Measurements from ENCODE around the gene GRK7. TPM values are rescaled to one million over a fixed set of nuclear protein-coding genes. Genes with fewer than 3 reads are reported as not detected.

GRK7 gene
- polyA plus RNA-seq, 1 of the 3 experiments (the other 2 are of a cell fraction), result not detected

- Histone ChIP-seq H3K9ac (no peak overlapping the region), H3K27me3 (ENCODE audit: insufficient read depth) (no peaks in the 10 kb centered on the region), H3K9me2 (no peaks in the 10 kb centered on the region), H3K27ac (ENCODE audit: low read depth in 2 of 2, low read length in 1 of 2) (no peak overlapping the region), H3K36me3 (replicated peaks in 1 of 2; ENCODE audit: control insufficient read depth in 1 of 2, insufficient read depth in 2 of 2, low read length in 1 of 2) (no peaks in the 10 kb centered on the region), H3K4me3 (ENCODE audit: low read depth in 2 of 2, low read length in 1 of 2) (no peak overlapping the region), H3F3A (replicated peaks; ENCODE audit: insufficient read depth) (no peaks in the 10 kb centered on the region), H4K20me1 (ENCODE audit: insufficient read depth) (no peaks in the 10 kb centered on the region), H3K4me1 (ENCODE audit: control insufficient read depth in 1 of 2, insufficient read depth in 2 of 2, low read depth in 1 of 2, low read length in 1 of 2) (peaks cover 0 to 3% of the 10 kb centered on the region in 2 experiments; a peak in 2 of 4 replicates), H3K9me3 (no peaks in the 10 kb centered on the region), H3K79me2 (ENCODE audit: insufficient read depth) (no peaks in the 10 kb centered on the region), H3K4me2 (no peak overlapping the region), H2AFZ (ENCODE audit: low read depth) (no peak overlapping the region)
- ChIA-PET POLR2A (no interaction called here), CTCF (interaction anchor here (0.7 kb wide), 1 partner anchor 485 kb away, joined by 4 read pairs; no protein-coding TSS in a partner anchor)
- TF ChIP-seq ZBTB33 (IDR thresholded peaks at IDR 0.05; ENCODE audit: borderline replicate concordance, low read depth) (no peak), SMC3 (IDR thresholded peaks at IDR 0.05; ENCODE audit: low read depth, low read length) (no peak), TCF12 (IDR thresholded peaks at IDR 0.05) (no peak), GATA2 (CRISPR knock-in tag; IDR thresholded peaks at IDR 0.05) (no peak), RFX5 (IDR thresholded peaks at IDR 0.05; ENCODE audit: low read length) (no peak)
- no peak for DNase-seq
- 79% methylated on average over 28 of the region's 49 CpGs for WGBS (ENCODE audit: low lambda C conversion rate)
These were observed 33.9 kb downstream of the GRK7 start for GRCh38 chr3:141796889-141797781.

- no peak overlapping the region for H3K9ac ChIP-seq
- H3K9me3 ChIP-seq, result no peaks in the 10 kb centered on the region
- H3K27me3 ChIP-seq (ENCODE audit: insufficient read depth), result peaks cover 7% of the 10 kb centered on the region; the same call in 1 of the 2 replicates
- H4K20me1 ChIP-seq (ENCODE audit: insufficient read depth), result no peaks in the 10 kb centered on the region
- H3K4me2 ChIP-seq, result no peak overlapping the region
- H3F3A ChIP-seq (replicated peaks; ENCODE audit: insufficient read depth), result no peaks in the 10 kb centered on the region
- H3K27ac ChIP-seq (ENCODE audit: low read depth in 2 of 2, low read length in 1 of 2), result no peak overlapping the region
- no peak overlapping the region for H2AFZ ChIP-seq (ENCODE audit: low read depth)
- no peaks in the 10 kb centered on the region for H3K36me3 ChIP-seq (replicated peaks in 1 of 2; ENCODE audit: control insufficient read depth in 1 of 2, insufficient read depth in 2 of 2, low read length in 1 of 2)
- ChIA-PET CTCF (interaction anchor here (0.7 kb wide), 1 partner anchor 486 kb away, joined by 4 read pairs; no protein-coding TSS in a partner anchor), POLR2A (no interaction called here)
- DNase-seq, result no peak
- 80% methylated on average over 8 of the region's 10 CpGs for WGBS (ENCODE audit: low lambda C conversion rate)
- no peak overlapping the region for H3K4me3 ChIP-seq (ENCODE audit: low read depth in 2 of 2, low read length in 1 of 2)
- peaks cover 0 to 3% of the 10 kb centered on the region in 2 experiments; a peak in 2 of 4 replicates for H3K4me1 ChIP-seq (ENCODE audit: control insufficient read depth in 1 of 2, insufficient read depth in 2 of 2, low read depth in 1 of 2, low read length in 1 of 2)
- no peaks in the 10 kb centered on the region for H3K9me2 ChIP-seq
- H3K79me2 ChIP-seq (ENCODE audit: insufficient read depth), result no peaks in the 10 kb centered on the region
- no peak for TF ChIP-seq GABPA (IDR thresholded peaks at IDR 0.05; ENCODE audit: low read depth)
- TF ChIP-seq SMC3 (IDR thresholded peaks at IDR 0.05; ENCODE audit: low read depth, low read length), result no peak
- no peak for TF ChIP-seq TEAD4 (IDR thresholded peaks at IDR 0.05; ENCODE audit: borderline replicate concordance, insufficient read depth)
- no peak for TF ChIP-seq NRF1 (IDR thresholded peaks at IDR 0.05; ENCODE audit: low read depth, low read length)
- TF ChIP-seq IRF3 (IDR thresholded peaks at IDR 0.05; ENCODE audit: low read depth, low read length), result no peak
- TF ChIP-seq GATA2 (CRISPR knock-in tag; IDR thresholded peaks at IDR 0.05), result no peak
- TF ChIP-seq, protein P1, sequence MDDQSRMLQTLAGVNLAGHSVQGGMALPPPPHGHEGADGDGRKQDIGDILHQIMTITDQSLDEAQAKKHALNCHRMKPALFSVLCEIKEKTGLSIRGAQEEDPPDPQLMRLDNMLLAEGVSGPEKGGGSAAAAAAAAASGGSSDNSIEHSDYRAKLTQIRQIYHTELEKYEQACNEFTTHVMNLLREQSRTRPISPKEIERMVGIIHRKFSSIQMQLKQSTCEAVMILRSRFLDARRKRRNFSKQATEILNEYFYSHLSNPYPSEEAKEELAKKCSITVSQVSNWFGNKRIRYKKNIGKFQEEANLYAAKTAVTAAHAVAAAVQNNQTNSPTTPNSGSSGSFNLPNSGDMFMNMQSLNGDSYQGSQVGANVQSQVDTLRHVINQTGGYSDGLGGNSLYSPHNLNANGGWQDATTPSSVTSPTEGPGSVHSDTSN (IDR thresholded peaks at IDR 0.05), result no peak
- no peak for TF ChIP-seq MXI1 (IDR thresholded peaks at IDR 0.05; ENCODE audit: low read depth, low read length)
- no peak for TF ChIP-seq FOSL2 (IDR thresholded peaks at IDR 0.05; ENCODE audit: borderline replicate concordance, low read depth)
These were observed 34.7 kb downstream of the GRK7 start for GRCh38 chr3:141797819-141798447.
